ENCODE measurements around the gene OR2L8.

DNA sequence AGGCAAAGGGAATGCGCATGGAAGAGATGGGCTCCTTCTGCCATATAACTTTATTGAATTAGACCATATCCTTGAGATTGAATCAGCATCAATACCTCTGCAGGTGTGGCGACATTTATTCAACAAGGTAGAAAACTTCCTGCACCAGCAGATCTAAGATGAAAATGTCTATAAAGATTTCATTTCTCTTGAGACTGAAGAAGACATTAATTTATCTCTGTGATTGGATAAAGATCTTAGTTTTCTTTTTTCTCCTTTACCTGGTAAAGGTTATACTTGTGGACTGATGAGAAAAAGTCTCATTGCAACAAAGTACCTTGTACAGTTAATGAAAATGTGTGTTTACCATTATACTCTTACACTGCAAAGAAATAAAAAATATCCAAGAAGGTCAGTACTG lies 28.7 kb upstream of the OR2L8 start, which contains the start of gene OR2T8:
- TF ChIP-seq, protein P1, sequence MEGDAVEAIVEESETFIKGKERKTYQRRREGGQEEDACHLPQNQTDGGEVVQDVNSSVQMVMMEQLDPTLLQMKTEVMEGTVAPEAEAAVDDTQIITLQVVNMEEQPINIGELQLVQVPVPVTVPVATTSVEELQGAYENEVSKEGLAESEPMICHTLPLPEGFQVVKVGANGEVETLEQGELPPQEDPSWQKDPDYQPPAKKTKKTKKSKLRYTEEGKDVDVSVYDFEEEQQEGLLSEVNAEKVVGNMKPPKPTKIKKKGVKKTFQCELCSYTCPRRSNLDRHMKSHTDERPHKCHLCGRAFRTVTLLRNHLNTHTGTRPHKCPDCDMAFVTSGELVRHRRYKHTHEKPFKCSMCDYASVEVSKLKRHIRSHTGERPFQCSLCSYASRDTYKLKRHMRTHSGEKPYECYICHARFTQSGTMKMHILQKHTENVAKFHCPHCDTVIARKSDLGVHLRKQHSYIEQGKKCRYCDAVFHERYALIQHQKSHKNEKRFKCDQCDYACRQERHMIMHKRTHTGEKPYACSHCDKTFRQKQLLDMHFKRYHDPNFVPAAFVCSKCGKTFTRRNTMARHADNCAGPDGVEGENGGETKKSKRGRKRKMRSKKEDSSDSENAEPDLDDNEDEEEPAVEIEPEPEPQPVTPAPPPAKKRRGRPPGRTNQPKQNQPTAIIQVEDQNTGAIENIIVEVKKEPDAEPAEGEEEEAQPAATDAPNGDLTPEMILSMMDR (IDR thresholded peaks at IDR 0.05; ENCODE audit: low read depth, low read length), result no peak
- TF ChIP-seq POLR2A (IDR thresholded peaks at IDR 0.05; ENCODE audit: extremely low read depth, insufficient read length), result no peak
